NCI-H774 (cell line): ENCODE measurements around the gene PRC1.

Experiments
- DNase-seq: peaks from one replicate; lab custom pipeline; 2025; lab: John Stamatoyannopoulos, UW

The PRC1 gene

DNA sequence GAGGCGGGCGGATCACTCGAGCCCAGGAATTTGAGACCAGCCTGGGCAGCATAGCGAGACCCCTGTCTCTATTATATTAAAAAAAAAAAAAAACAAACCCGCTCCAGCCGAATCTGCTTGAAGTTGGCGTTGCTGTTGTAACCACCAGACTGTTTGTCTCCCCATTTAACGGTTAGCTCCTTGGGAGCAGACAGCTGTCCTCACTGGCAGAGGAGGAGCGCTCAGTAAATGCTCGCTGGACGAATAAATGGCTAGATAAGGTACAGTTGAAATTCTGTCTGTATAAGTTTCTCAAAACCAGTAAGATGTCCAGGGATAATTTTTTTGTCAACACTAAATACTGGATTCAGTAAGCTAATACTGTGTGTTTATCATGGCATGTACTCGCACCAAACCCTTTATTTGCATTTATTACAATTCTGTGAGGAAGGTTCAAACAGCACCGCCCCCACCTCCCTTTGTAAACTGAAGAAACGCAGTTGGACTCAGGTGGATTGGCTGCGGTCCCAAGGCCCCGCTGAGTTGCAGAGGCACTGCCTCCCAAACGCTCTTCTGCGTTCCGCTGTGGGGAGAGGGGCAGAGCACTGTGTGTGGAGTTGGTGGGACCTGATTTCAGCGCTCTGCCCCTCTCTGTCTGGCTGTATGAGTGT, 38.6 kb downstream of the PRC1 start:
- peak; percentile 35 for DNase-seq

DNA sequence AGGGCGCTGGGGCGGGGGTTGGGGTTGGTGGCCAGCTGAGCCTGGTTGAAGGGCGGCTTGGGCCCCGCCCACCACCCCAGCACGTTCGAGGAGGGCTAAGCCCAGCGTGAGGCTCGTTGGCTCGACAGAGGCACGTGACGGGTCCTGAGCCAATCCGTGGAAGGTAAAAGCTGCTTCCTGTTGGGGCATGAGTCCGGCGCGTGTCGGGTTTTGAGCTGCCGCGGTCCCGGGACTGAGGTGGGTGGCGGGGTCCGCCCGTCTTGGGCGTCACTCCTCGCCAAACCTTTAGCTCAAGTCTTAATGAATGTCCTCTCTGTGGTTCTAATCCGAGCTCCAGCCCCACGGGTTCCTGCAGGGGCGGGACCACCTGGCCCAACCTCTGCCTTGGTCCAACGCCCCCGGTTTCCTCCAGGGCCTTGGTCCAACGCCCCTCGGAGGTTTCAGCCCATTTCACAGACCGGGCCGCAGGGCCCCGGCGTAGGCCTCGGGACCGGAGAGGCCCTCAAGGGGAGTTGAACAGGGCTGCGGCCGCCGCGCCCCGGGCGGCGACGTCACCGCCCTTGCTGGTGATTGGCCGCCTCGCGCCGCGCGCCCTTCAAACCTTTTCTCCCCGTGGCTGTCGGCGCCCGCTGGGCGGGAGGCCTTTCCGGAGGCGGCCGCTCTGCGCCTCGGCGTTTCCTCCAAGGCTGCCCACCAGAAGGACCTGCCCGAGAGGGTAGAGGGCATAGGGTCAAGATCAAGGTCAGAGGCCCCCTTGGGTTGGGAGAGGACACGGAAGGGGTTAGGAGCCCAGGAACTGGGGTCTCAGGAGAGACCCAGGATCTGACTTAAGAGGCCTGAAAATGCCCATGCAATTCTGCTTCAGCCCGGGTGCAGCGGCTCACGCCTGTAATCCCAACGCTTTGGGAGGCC, 39.4 kb downstream of the PRC1 start, which contains the start of gene RCCD1:
TSS of gene RCCD1 (plus strand) at position 173 of the 912 bp plus-strand sequence. CDS start 1,851 bp downstream, outside the sequence.
- DNase-seq: peak; percentile 95

DNA sequence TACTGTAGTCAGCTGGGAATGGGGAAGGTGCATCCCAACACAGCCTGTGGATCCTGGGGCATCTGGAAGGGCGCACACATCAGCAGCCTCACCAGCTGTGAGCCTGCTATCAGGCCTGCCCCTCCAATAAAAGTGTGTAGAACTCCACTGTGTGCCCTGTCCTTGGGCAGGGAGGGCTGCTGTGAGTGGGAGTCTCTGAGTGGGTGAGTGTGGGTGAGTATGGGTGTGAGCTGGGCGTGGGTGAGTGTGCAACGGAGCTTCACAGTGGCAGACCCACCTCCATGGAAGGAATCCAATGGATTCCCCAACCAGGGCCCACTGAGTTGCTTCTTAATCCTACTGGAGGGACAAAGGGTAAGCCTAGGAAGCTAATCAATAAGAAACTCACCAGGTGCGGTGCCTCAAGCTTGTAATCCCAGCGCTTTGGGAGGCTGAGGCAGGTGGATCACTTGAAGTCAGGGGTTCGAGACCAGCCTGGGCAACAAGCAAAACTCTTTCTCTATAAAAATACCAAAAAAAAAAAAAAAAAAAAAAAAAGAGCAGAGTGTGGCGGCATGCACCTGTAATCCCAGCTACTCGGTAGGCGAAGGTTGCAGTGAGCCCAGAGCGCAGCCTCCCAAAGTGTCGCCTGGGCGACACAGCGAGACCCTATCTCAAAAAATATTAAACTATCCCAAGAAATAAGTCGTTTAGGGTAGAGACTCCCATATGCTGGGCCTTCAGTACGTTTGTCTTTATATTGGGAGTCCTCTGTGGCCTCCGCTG, 40.2 kb downstream of the PRC1 start:
- DNase-seq: no peak

DNA sequence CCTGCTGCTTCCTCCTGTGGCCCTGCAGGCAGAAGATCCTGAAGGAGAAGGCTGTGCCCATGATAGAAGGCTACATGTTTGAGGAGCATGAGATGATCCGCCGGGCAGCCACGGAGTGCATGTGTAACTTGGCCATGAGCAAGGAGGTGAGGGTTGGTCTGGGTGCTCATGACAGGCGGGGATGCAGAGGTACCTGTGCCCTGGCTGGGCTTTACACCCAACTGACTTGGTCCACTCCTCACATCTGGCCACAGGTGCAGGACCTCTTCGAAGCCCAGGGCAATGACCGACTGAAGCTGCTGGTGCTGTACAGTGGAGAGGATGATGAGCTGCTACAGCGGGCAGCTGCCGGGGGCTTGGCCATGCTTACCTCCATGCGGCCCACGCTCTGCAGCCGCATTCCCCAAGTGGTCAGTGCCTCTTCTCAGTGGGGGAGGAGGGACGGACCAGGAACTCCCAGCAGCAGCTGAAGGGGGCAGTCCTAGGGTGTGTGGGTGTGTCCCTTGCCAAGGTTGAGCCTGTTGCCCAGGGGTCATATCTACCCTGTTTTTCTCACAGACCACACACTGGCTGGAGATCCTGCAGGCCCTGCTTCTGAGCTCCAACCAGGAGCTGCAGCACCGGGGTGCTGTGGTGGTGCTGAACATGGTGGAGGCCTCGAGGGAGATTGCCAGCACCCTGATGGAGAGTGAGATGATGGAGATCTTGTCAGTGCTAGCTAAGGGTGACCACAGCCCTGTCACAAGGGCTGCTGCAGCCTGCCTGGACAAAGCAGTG, 41.2 kb downstream of the PRC1 start:
- no peak for DNase-seq

- DNase-seq: no peak
Measured at GRCh38 chr15:90950676-90951075, 43.7 kb downstream of the PRC1 start.

DNA sequence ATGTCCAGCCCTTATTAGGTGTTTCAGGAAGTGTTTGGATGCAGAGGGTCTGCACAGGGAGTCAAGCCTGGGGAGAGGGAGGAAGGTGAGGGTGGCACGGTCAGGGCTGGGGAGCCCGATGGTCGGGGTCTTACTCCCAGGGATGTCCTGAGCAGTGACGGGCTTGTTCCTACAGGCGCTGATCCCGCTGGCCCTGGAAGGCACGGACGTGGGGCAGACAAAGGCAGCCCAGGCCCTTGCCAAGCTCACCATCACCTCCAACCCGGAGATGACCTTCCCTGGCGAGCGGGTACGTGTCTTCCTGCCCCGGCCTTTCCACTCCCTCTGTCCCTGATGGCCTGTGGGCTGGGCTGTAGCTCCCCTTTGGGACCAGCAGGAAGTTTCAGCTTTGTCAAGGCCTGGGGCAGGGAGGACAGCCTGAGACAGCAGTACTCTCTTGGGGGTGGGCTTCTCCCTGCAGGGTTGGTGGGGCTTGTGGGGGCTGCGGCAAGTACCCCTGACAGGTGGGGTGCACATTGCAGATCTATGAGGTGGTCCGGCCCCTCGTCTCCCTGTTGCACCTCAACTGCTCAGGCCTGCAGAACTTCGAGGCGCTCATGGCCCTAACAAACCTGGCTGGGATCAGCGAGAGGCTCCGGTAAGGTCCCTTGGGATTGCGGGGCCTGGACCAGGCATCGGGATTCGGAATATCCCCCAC, 44.2 kb downstream of the PRC1 start:
- no peak for DNase-seq

- DNase-seq: no peak
Measured at GRCh38 chr15:90948506-90948905, 45.8 kb downstream of the PRC1 start.

GRCh38 chr15:90947577-90948357, 46.6 kb downstream of the PRC1 start:
- DNase-seq: no peak

DNA sequence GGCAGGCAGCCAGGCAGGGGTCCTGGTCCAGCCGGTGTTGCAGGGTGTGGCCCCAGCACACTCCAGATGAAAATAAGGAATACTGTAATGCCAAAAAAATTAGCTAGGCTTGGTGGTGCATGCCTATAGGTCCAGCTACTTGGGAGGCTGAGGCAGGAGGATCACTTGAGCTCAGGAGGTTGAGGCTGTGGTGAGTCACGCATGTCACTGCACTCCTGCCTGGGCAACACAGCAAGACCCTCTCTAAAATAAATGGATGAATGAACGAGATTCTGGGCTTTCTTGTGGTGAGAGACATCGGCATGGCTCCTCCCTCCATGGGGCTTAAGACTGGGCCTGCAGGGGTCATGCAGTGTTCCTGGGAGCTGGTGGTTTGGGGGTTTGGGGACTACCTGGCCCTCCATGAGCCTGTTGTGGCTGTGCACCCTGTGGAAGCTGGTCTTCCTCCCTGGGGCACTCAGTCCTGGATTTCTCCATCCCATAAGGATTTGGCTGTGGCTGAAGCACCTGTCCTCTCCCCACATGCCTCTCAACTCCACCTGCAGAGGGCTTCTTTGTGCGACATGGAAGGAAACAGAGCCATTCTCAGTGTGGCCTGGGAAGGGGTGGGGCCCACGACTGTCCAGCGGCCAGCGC, 47.3 kb downstream of the PRC1 start:
- DNase-seq: no peak

- no peak for DNase-seq
Measured at GRCh38 chr15:90946538-90946937, 47.8 kb downstream of the PRC1 start.

DNA sequence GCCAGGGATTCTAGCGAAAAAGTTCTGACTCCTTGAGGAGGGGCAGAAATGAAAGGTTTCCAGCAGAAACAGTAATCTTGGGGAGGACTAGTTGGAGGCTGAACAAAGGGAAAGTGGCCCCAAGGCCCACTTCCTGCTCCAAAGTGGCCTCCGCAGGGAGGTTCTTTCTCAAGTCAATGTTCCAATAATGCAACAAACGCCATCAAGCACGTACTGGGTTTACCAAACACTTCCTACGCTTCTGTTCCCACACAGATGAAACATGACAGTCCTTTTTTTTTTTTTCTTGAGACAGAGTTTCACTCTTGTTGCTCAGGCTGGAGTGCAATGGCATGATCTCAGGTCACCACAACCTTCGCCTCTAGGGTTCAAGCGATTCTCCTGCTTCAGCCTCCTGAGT, 49.2 kb downstream of the PRC1 start:
- no peak for DNase-seq

DNA sequence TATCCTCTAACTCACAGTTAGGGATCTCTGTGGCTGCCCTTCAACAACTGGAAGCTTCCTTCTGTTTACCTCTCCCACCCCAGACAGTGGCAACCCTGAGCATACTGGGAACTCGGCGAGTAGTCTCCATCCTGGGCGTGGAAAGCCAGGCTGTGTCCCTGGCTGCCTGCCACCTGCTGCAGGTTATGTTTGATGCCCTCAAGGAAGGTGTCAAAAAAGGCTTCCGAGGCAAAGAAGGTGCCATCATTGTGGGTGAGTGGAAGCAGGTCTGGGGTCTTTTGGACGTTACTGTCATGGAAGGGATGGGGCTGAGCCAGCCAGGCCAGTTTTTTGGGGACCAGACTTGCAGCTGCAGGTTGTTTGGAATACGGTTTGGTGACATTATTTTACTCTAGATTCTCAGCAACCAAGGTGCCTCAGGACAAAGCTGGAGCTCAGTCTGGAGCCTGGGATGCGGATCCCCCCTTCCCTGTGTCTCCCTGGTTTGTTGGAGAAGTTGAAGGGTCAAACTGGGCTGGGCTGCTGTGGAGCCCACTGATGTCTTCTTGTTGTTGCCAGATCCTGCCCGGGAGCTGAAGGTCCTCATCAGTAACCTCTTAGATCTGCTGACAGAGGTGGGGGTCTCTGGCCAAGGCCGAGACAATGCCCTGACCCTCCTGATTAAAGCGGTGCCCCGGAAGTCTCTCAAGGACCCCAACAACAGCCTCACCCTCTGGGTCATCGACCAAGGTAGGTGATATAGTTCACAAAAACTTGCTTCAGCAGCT, 51.8 kb downstream of the PRC1 start:
- DNase-seq: no peak

DNA sequence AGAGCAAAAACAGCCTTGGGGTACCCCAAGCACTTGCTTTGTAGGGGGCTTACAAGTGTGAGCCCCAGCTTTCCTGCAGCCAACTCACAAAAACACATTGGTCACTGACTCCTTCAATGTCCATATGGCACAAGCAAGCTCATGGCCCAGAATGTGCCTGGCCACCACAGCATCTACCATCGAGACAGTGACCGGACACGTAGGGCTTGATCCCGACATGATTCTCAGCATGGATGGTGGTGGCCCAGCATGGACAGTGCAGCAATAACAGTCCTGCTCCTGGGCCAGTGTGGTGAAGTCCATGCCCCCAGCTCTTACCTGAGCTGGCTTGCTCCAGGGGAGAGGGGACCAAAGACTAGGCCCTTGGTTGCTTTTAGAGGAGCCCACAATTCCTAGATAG, 53.3 kb downstream of the PRC1 start:
- no peak for DNase-seq

GRCh38 chr15:90939756-90940155, 54.6 kb downstream of the PRC1 start:
- DNase-seq: no peak

DNA sequence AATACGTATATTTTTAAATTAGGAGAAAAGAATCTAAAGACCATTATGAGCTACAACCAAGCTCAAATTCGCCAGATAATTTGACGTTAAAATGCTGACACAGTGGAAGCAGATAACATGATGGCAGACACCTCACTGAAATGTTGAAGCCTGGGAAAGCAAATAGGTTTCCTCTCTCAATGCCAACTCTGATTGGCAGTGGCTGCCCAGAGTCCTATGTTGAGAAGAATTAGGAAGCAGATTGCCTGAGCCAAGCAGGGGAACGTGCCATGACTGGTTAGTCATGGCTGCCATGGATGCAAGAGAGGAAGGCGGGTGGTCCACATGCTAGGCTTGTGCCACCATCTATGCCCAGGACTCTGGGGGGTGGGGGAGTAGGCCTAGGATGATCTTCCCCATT, 56.1 kb downstream of the PRC1 start:
- DNase-seq: no peak

DNA sequence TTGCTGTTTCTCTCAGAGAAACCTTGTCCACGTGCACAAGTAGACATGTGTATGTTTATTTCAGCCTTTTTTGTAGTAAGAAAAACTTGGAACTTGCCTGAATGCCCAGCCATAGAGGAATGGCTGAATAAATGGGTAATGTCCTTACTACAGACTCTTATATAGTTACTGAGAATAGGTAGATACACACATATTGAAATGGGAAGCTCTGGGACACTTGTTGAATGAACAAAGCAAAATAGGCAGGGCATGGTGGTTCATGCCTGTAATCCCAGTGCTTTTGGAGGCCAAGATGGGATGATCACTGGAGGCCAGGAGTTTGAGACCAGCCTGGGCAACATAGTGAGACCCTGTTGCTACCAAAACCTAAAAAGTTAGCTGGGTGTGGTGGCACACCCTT, 57.5 kb downstream of the PRC1 start:
- no peak for DNase-seq

DNA sequence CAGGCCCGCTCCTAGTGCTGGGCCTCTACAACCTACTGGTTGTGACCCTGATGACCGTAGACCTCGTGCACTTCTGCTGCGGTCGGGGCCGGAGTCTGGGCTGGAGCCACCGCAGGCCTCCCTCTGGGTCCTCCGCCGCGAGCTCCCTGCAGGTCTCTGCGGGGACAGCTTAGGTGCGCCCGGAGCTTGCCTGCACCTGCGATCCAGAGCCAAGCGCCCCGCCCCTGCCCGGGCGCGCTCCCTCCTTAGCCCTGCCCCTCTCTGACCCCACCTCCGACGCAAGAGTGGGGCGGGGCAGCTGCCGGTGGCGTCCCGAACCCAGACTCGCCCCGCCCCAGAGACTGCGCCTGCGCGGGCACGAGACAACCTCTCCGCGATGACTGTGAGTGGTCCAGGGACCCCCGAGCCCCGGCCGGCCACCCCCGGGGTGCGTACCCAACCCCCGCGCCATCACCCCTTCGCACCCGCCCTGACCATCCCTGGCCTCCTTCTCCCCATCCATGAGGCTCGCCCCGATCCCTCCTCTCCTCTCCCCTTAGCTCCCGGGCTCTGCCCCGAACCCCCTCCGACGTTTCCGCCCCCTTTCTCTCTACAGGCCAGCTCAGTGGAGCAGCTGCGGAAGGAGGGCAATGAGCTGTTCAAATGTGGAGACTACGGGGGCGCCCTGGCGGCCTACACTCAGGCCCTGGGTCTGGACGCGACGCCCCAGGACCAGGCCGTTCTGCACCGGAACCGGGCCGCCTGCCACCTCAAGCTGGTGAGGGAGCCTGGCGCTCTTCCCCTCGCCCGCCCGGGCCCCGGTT, 59.2 kb downstream of the PRC1 start, which contains the start of gene UNC45A:
TSS of gene UNC45A (plus strand) at position 337 of the 803 bp plus-strand sequence. CDS start at position 377, 40 bp downstream.
- peak; percentile 92 for DNase-seq
